HCT116 (cell line): ENCODE measurements around the gene UBR3.

Experiments
- CTCF ChIP-seq, 3 experiments: fragments of 200-600 bp in 1 of 3; sonication (generic) in 1 of 3; IDR thresholded peaks in 2 of 3; conservative IDR thresholded peaks in 1 of 3; 2 replicates each; pipeline ENCODE4 v1.5.1; 2012 to 2017; ENCODE audit warnings: low read depth in 2 of 3, low read length in 2 of 3, antibody characterized with exemption in 1 of 3, borderline replicate concordance in 1 of 3, control low read depth in 1 of 3, mild to moderate bottlenecking in 1 of 3, mixed read lengths in 1 of 3, mixed run types in 1 of 3, moderate library complexity in 1 of 3; ENCODE audit not compliant: insufficient read depth in 1 of 3
- EZH2 ChIP-seq: fragments of 200-600 bp; sonication (generic); IDR thresholded peaks from 2 replicates; pipeline ENCODE4 v1.6.1; 2017; ENCODE audit warnings: antibody characterized with exemption, mixed run types
- POLR2A ChIP-seq: IDR thresholded peaks from 2 replicates; pipeline ENCODE4 v1.7.0; 2011; ENCODE audit warnings: borderline replicate concordance; ENCODE audit not compliant: insufficient read depth, insufficient read length; ENCODE audit errors: extremely low read depth
- POLR2AphosphoS5 ChIP-seq: IDR thresholded peaks from 2 replicates; pipeline ENCODE4 v1.6.1; 2011; ENCODE audit warnings: mild to moderate bottlenecking, low read depth, low read length, moderate library complexity
- ZBTB33 ChIP-seq: IDR thresholded peaks from 2 replicates; pipeline ENCODE4 v1.6.1; 2011; ENCODE audit warnings: mild to moderate bottlenecking, low read length, moderate library complexity; ENCODE audit not compliant: insufficient replicate concordance; ENCODE audit errors: extremely low read depth

- TF ChIP-seq CTCF (IDR thresholded peaks at IDR 0.05 in 2 of 3, conservative IDR thresholded peaks at IDR 0.05 in 1 of 3; ENCODE audit: borderline replicate concordance in 1 of 3, insufficient read depth in 1 of 3, low read depth in 2 of 3, low read length in 2 of 3) (no peak), POLR2AphosphoS5 (no peak), POLR2A (no peak), ZBTB33 (no peak), EZH2 (no peak)
These were observed 89.4 kb downstream of the UBR3 start for GRCh38 chr2:169916623-169917022.
